Keratinocyte (primary cell): Measurements from ENCODE around the gene PLCG2.

ENCODE experiments used
- CTCF ChIP-seq, 3 experiments: IDR thresholded peaks in 1 of 3; conservative IDR thresholded peaks in 1 of 3; optimal IDR thresholded peaks in 1 of 3; 2 replicates in 2 of 3; 3 replicates in 1 of 3; pipeline versions ENCODE3 to v1.5.1; 2011; ENCODE audit warnings: low read length in 3 of 3, mild to moderate bottlenecking in 3 of 3, moderate library complexity in 2 of 3, control low read depth in 1 of 3, inconsistent platforms in 1 of 3; ENCODE audit not compliant: insufficient read depth in 2 of 3; ENCODE audit errors: extremely low read depth in 1 of 3
- EZH2 ChIP-seq: IDR thresholded peaks from one replicate; pipeline ENCODE4 v1.6.1; 2012; ENCODE audit warnings: inconsistent platforms, mild to moderate bottlenecking, low read length, moderate library complexity

- TF ChIP-seq CTCF (optimal IDR thresholded peaks at IDR 0.05 in 1 of 3, IDR thresholded peaks at IDR 0.05 in 1 of 3, conservative IDR thresholded peaks at IDR 0.05 in 1 of 3; ENCODE audit: extremely low read depth in 1 of 3, insufficient read depth in 2 of 3, low read length in 3 of 3) (no peak), EZH2 (no peak)
These were observed 57.4 kb downstream of the PLCG2 start for GRCh38 chr16:81836279-81837054.
